ENCODE results near the gene CADPS.

Gene CADPS

GRCh38 chr3:62548528-62549205 lies 326.5 kb downstream of the CADPS start:
- DNase-seq, result no peak

GRCh38 chr3:62546266-62546665 lies 328.9 kb downstream of the CADPS start:
- no peak for DNase-seq

- no peak for DNase-seq
Observed at GRCh38 chr3:62542185-62542584, 333.0 kb downstream of the CADPS start.

GRCh38 chr3:62539762-62540161 lies 335.5 kb downstream of the CADPS start:
- DNase-seq, result no peak

- no peak for DNase-seq
Observed at GRCh38 chr3:62538691-62539356, 336.4 kb downstream of the CADPS start.

- no peak for DNase-seq
Observed at GRCh38 chr3:62534326-62534725, 340.9 kb downstream of the CADPS start.

- DNase-seq, result no peak
Observed at GRCh38 chr3:62532796-62533195, 342.4 kb downstream of the CADPS start.

GRCh38 chr3:62531981-62532380 lies 343.2 kb downstream of the CADPS start:
- no peak for DNase-seq

- DNase-seq, result no peak
Observed at GRCh38 chr3:62531493-62531892, 343.7 kb downstream of the CADPS start.

GRCh38 chr3:62529230-62529629 lies 346.0 kb downstream of the CADPS start:
- DNase-seq, result no peak

- DNase-seq, result no peak
Observed at GRCh38 chr3:62527474-62527873, 347.7 kb downstream of the CADPS start.

GRCh38 chr3:62525281-62525680 lies 349.9 kb downstream of the CADPS start:
- peak; percentile 76 for DNase-seq

GRCh38 chr3:62523672-62524071 lies 351.5 kb downstream of the CADPS start:
- no peak for DNase-seq

- no peak for DNase-seq
Observed at GRCh38 chr3:62521464-62522105, 353.6 kb downstream of the CADPS start.

GRCh38 chr3:62503516-62503915 lies 371.7 kb downstream of the CADPS start:
- DNase-seq, result no peak

- DNase-seq, result no peak
Observed at GRCh38 chr3:62502315-62503300, 372.6 kb downstream of the CADPS start.

- DNase-seq, result no peak
Observed at GRCh38 chr3:62501289-62501668, 373.9 kb downstream of the CADPS start.

- DNase-seq, result no peak
Observed at GRCh38 chr3:62500556-62501288, 374.5 kb downstream of the CADPS start.

GRCh38 chr3:62497156-62497555 lies 378.1 kb downstream of the CADPS start:
- DNase-seq, result no peak

- no peak for DNase-seq
Observed at GRCh38 chr3:62496503-62496902, 378.7 kb downstream of the CADPS start.

GRCh38 chr3:62493109-62493801 lies 382.0 kb downstream of the CADPS start:
- DNase-seq, result no peak

- DNase-seq, result no peak
Observed at GRCh38 chr3:62482961-62483360, 392.3 kb downstream of the CADPS start.
